ENCODE results near the gene RNF11.

The RNF11 gene

DNA sequence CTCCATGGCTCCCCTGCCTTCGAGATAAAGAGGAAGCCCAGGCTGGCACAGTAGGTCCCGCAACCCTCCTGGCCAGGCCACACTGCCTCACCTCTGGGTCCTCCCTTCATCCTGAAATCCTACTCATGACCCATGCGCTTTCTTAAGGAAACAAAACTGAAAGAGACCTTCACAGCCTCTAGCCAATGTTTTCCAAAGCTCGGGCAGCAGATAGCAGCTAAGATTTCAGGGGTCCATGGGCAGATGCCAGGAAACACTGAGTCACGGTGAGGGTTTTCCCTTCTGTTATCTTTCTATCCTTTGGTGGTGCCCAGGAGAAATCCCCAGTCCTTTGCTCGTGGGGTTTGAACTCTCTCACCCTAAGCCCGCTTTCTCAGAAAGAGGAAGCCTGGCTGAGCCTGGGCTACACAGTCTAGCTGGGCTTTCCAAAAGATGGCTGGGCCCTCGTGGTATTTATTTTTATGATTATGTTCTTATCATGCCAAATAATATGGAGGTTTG lies 67.7 kb downstream of the RNF11 start:
- peaks cover 29% of the 10 kb centered on the region for H3K4me1 Mint-ChIP-seq
- peak overlapping the region; percentile 57 for H3K27ac Mint-ChIP-seq
- ATAC-seq, result peak; percentile 78
- no peaks in the 10 kb centered on the region for H3K9me3 Mint-ChIP-seq
- peak overlapping the region; percentile 45 for H3K4me3 Mint-ChIP-seq
- no peaks in the 10 kb centered on the region for H3K36me3 Mint-ChIP-seq
- H3K27me3 Mint-ChIP-seq, result peaks cover 3% of the 10 kb centered on the region

DNA sequence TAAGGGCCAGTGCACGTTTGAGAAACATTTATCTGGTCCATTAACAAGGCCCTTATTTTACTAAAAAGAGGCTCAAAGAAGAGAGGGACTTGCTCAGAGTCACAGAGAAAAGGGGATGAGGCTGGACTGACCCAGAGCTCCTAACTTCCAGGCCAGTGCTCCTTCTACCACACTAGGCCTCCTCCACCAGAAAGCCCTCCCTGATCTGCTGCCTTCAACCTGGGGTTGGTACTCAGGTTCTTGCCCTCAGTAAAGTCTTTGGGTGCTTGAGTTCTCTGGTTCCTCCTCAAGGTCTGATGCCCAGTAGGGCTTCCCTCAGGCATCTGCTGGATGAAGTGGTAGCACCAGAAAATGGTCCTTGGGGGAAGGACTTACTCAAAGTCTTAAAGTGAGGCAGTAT lies 68.3 kb downstream of the RNF11 start:
- no peaks in the 10 kb centered on the region for H3K9me3 Mint-ChIP-seq
- no peak for ATAC-seq
- H3K36me3 Mint-ChIP-seq, result no peaks in the 10 kb centered on the region
- peak overlapping the region; percentile 57 for H3K27ac Mint-ChIP-seq
- H3K4me3 Mint-ChIP-seq, result no peak overlapping the region
- no peaks in the 10 kb centered on the region for H3K27me3 Mint-ChIP-seq
- peaks cover 29% of the 10 kb centered on the region for H3K4me1 Mint-ChIP-seq

DNA sequence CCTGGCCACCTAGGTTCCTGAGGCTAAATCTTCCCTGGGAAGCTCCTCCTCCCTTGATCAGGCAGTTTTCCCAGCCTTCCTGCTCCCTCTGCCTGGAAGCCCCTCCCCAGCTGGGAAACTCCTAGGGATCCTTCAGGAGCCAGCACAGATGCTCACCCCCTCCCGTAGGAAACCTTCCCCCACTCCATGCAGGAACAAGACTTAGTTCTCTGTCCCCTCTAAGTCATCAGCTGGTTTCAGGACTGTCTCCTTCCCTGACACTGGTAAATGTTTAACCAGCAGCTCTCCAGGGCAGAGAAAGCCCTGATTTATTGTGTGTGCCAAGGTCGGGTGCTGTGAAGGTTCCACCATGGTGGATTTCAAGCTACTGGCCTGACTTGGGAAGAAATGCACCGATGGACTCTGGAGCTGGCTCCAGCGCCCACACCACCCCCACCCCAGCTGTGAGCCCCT lies 69.3 kb downstream of the RNF11 start:
- H3K27me3 Mint-ChIP-seq, result no peaks in the 10 kb centered on the region
- H3K4me3 Mint-ChIP-seq, result no peak overlapping the region
- no peak overlapping the region for H3K27ac Mint-ChIP-seq

DNA sequence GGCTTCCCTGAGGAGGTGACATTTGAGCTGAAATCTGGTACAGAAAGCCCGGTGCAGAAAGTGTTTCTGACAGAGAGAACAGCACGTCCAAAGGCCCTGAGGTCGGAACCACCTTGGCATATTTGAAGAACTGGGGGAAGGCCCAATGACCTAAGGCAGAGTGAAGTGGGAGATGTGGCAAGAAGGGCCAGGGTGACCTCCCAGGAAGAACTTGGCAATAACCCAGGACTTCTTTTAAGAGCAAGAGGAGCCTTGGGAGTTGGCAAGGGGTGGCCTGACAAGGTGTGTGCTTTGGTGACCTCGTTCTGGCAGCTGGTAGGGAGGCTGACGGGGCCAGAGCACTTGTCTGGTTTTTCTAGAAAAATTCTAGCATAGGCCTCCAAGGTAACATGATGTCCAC lies 70.9 kb downstream of the RNF11 start:
- peaks cover 35% of the 10 kb centered on the region for H3K4me1 Mint-ChIP-seq
- no peak for ATAC-seq
- no peak overlapping the region for H3K27ac Mint-ChIP-seq
- no peaks in the 10 kb centered on the region for H3K27me3 Mint-ChIP-seq
- no peaks in the 10 kb centered on the region for H3K36me3 Mint-ChIP-seq
- H3K9me3 Mint-ChIP-seq, result no peaks in the 10 kb centered on the region
- no peak overlapping the region for H3K4me3 Mint-ChIP-seq

More for the DNA sequence above, 69.3 kb downstream of the RNF11 start:
- Mint-ChIP-seq H3K4me1 (peaks cover 29% of the 10 kb centered on the region), H3K36me3 (no peaks in the 10 kb centered on the region), H3K9me3 (no peaks in the 10 kb centered on the region)
- no peak for ATAC-seq

DNA sequence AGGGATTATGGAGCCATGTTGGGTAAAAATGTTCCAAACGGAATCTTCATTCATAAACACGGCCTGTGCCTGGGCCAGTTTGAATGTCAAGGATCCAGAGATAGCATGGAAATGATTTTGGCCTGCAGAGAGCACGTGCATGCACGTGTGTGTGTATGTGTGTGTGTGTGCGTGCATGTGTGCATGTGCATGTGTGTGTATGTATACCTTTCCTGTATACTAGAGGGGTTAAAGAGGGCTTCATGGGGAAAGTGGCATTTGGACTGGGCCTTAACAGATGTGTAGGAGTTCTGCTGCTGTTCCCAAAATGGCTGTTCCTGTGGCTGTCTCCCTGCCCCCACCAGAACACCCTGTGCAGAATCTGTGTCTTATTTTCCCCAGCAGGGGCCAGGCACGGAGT lies 72.6 kb downstream of the RNF11 start:
- peaks cover 24% of the 10 kb centered on the region for H3K4me1 Mint-ChIP-seq
- H3K36me3 Mint-ChIP-seq, result no peaks in the 10 kb centered on the region
- no peak overlapping the region for H3K4me3 Mint-ChIP-seq
- H3K27me3 Mint-ChIP-seq, result no peaks in the 10 kb centered on the region
- no peak overlapping the region for H3K27ac Mint-ChIP-seq
- no peaks in the 10 kb centered on the region for H3K9me3 Mint-ChIP-seq
- ATAC-seq, result no peak

DNA sequence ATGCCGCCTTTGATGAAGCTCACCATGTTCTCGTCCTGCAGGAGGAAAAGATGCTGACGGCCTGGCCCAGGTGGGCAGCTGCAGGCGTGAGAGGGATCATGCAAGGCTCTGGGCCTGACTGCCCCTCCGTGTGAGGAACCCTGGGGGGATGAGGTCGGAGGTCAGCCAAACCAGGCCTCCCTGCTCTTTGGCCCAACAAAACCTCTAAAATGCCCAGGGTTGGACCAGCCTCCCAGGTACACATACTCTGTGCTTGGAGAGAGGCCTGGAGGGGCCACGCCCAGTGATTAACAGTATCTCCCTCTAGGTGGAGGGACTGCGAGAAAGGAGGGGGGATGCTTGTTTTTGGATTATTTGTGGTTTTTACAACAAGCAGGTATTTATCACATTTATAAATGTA lies 73.2 kb downstream of the RNF11 start:
- no peak overlapping the region for H3K27ac Mint-ChIP-seq
- no peak overlapping the region for H3K4me3 Mint-ChIP-seq
- peaks cover 18% of the 10 kb centered on the region for H3K4me1 Mint-ChIP-seq
- no peaks in the 10 kb centered on the region for H3K9me3 Mint-ChIP-seq
- no peak for ATAC-seq
- no peaks in the 10 kb centered on the region for H3K36me3 Mint-ChIP-seq
- no peaks in the 10 kb centered on the region for H3K27me3 Mint-ChIP-seq

DNA sequence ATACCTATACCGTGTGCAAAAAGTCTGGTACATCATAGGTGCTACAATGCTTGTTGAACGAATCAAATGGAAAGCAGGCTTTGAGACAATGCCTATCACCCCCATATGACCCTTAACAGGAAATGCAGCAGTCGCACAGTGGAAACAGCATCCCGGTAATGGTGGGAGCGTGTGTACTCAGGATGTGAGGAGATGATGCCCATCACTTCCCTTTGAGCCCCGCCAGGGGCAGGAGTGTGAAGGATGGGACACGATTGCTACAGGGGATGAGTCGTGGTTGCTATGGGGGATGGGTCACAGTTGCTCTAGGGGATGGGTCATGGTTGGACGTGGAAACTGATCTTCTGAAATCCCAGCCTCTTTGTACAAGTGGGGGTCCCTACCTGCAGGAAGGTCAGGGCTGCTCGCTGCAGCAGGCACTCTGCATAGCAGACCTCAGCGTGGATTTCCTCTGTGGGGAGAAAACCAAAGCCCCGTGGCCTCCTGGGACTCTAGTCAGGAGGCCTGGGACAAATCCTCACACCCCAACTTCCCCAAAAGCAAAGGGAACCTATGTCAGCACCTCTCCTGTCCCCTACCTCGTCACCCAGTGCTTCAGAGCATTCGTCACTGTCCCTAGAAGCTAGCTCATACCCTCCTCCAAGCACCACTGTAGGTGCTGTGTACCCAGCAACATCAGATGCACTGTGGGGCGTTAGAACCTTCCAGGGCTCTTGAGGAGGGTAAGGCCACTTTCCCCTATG lies 75.0 kb downstream of the RNF11 start:
- peak; percentile 63 for ATAC-seq
- no peak overlapping the region for H3K27ac Mint-ChIP-seq
- H3K36me3 Mint-ChIP-seq, result no peaks in the 10 kb centered on the region
- no peaks in the 10 kb centered on the region for H3K27me3 Mint-ChIP-seq
- no peaks in the 10 kb centered on the region for H3K9me3 Mint-ChIP-seq
- H3K4me1 Mint-ChIP-seq, result peaks cover 11% of the 10 kb centered on the region
- H3K4me3 Mint-ChIP-seq, result no peak overlapping the region

DNA sequence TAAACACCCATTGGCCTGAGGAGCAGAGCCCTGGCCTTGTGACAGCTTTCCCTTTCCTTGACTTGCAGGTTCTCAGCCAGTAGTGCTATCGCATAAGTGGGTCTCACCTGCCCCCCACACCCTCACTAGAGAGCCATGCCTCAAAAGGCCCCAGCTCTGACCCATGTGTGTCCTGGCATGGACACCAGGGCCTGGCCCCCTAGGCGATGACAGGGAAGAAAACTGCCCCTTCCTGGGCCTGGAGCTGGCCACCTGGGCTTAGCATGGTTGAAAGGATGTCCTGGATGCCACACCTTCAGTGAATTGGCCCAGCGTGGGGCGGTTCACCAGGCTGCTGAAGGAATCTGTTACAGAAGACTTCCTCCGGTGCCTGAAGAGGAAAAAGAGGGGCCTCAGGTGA lies 75.8 kb downstream of the RNF11 start:
- Mint-ChIP-seq H3K4me1 (peaks cover 11% of the 10 kb centered on the region), H3K27me3 (no peaks in the 10 kb centered on the region), H3K36me3 (no peaks in the 10 kb centered on the region), H3K27ac (no peak overlapping the region), H3K4me3 (no peak overlapping the region), H3K9me3 (no peaks in the 10 kb centered on the region)
- ATAC-seq, result no peak

DNA sequence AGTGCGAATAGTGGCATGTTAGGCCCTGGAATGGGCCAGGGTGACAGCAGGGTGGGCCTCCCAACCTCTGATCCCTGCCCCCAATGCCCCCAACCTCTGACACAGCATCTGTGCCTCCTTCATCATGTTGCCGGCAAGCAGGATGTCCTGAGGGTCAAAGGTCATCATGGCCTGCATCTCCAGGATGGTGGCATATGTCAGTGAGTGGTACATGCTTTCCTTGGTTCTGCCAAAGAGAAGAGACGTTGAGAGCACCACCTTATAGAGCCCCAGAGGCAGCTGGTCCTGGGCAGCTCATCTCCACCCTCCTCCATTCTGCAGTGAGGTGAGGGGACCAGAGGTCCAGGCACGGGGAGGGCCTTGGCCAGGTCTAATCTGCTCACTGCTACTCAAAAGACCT lies 76.6 kb downstream of the RNF11 start:
- no peak for ATAC-seq
- H3K27ac Mint-ChIP-seq, result no peak overlapping the region
- H3K4me1 Mint-ChIP-seq, result peaks cover 11% of the 10 kb centered on the region
- H3K36me3 Mint-ChIP-seq, result no peaks in the 10 kb centered on the region
- H3K27me3 Mint-ChIP-seq, result no peaks in the 10 kb centered on the region
- H3K4me3 Mint-ChIP-seq, result no peak overlapping the region
- no peaks in the 10 kb centered on the region for H3K9me3 Mint-ChIP-seq

DNA sequence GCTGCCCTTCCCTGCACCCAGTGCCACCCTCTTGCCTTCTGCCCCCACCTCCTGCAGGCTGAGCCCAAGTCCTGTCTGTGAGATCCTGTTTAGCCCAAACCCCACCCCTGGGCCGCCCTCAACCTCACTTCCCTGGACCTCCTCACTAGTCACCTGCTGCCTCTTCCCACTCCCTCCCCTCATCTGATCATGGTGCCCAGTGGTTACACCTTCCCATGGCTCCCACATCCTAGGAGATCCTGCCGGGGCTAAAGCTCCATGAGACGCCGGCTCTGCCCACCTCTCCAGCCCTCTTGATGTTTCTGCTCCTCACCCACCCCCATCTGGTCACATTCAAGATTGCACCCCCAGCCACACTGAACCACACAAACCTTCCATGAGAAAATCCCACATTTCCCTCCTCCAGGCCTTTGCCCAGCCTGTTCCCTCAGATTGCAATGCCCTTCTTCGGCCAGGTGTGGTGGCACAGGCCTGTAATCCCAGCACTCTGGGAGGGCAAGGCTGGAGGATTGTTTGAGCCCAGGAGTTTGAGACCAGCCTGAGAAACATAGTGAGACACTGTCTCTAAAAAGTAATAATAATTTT lies 77.3 kb downstream of the RNF11 start:
- Mint-ChIP-seq H3K4me1 (peaks cover 11% of the 10 kb centered on the region), H3K27me3 (no peaks in the 10 kb centered on the region), H3K9me3 (no peaks in the 10 kb centered on the region), H3K36me3 (no peaks in the 10 kb centered on the region), H3K4me3 (no peak overlapping the region), H3K27ac (no peak overlapping the region)
- no peak for ATAC-seq

DNA sequence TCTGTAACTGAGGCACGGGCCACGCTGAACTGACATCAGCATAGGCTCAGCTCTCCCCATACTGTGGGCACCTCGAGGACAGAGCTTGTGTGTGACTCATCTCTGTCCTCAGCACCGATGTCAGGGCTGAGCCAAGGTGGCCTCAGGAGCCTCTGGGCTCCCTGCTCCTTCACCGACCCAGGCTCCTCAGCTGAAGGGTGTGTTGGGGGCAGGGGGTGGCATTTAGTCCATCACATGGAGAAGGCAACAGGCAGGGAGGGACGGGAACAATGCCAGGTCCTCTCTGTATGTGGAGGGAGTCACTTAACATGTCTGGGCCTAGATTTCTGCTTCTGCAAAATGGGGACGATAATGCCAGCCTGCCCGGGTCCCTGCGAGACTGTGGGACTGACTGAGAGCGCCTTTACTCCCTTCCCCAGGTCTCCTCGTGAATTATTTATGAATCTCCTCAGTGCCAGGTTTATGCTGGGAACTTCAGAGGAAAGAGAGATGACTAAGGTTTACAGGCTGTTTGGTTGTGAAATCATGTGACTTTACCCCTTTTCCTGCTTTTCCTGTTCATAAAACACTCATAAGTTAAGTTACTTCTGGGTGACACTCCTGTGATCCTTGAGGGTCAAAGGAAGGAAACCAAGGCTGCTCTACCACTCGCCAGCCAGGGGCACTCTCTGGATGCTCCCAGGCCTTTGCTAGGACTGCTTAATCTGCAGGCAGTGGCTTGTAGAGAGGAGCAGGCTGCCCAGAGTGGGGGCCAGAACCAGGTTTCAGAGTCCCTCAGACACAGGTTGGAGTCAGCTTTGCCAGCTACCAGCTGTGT lies 78.1 kb downstream of the RNF11 start:
- Mint-ChIP-seq H3K4me3 (no peak overlapping the region), H3K4me1 (peaks cover 11% of the 10 kb centered on the region), H3K9me3 (no peaks in the 10 kb centered on the region), H3K27me3 (no peaks in the 10 kb centered on the region), H3K27ac (no peak overlapping the region), H3K36me3 (no peaks in the 10 kb centered on the region)
- ATAC-seq, result no peak

DNA sequence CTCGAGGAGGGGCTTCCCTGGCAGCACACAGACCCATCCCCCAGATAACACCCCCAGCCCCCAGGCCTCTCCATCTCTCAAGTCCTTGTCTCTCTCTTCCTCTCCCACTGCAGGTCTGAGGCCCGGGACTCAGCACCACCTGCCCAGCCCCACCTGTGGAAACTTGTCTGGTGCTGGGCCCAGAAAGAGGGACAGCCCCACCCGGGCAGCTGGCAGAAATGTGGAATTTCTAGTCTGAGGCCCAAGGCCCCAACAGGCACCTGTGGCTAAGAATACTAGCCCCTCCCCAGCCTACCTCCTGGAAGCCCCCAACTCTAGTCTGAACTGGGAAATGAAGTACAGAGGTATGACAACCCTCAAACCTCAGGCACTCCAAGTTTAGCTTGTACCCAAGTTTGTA lies 78.9 kb downstream of the RNF11 start:
- Mint-ChIP-seq H3K27ac (no peak overlapping the region), H3K27me3 (no peaks in the 10 kb centered on the region), H3K4me3 (no peak overlapping the region), H3K36me3 (no peaks in the 10 kb centered on the region), H3K4me1 (peaks cover 11% of the 10 kb centered on the region), H3K9me3 (no peaks in the 10 kb centered on the region)
- ATAC-seq, result no peak

DNA sequence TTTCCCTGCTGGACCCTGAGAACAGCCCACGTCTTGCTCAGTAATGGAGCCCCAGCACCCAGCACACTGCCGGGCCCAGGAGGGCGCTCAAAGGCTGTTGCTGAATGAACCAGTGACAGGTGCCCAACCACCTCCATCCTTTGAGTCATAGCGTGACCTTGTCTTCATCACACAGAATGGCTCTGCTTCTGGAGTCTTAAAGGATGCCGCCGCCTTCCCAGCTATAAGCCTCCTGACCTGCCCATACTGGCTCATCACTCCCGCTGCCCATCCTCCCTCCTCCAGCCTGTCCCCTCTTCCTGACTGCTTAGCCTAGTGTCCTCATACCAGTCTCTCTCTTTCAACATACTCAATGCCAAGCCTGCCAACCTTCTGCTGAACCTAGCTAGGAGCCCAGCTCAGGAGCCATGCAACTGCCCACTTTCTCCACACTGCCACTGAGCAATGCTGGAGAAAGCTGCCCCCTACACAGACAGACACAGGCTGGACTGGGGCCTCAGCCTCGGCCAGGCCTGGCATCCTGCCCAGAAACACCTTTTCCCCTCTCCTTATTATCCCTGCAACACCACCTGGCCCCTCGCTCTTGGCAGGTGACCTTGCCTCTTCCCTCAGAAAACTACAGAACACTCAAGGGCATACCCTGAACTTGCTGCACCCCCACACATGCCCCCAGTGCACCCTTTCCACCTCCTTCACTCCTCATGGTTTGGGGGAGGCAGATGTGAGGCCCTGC lies 80.2 kb downstream of the RNF11 start:
- Mint-ChIP-seq H3K27me3 (no peaks in the 10 kb centered on the region), H3K36me3 (no peaks in the 10 kb centered on the region), H3K9me3 (no peaks in the 10 kb centered on the region), H3K4me3 (no peak overlapping the region), H3K27ac (no peak overlapping the region), H3K4me1 (peaks cover 3% of the 10 kb centered on the region)
- no peak for ATAC-seq

DNA sequence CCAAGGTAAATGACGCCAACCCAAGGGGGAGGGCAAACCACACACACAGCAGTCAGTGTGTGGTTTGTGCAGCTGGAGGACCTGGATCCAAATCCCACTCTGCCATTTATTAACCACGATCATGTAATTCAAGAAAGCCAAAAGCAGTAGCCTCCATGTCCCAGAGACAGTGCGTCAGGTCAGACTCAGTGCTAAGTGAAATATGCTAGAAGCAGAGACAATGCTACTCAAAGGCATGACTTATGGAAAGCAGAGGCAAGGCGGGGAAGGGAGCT lies 80.7 kb downstream of the RNF11 start:
- Mint-ChIP-seq H3K4me1 (no peaks in the 10 kb centered on the region), H3K4me3 (no peak overlapping the region), H3K9me3 (no peaks in the 10 kb centered on the region), H3K36me3 (no peaks in the 10 kb centered on the region), H3K27me3 (no peaks in the 10 kb centered on the region), H3K27ac (no peak overlapping the region)
- no peak for ATAC-seq

DNA sequence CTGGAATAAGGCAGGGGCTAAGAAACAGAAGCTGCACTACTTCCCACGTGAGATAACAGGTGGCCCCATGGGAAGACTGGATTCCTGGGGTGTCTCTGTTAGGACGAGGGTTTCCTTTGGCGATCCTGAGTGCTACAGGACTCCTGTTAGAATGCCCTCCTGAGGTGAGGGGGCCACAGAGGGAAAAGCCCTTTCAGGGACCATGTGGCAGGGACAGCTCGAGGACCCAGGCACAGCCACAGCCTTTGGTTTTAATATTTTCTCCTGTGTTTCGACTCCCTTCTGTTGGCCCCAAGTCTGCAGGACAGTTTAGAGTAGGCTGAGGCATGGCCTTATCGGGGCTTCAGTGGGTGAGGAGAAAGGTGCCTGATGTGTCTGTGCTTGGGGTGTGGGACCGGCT lies 81.7 kb downstream of the RNF11 start:
- no peak for ATAC-seq
- Mint-ChIP-seq H3K36me3 (no peaks in the 10 kb centered on the region), H3K4me3 (no peak overlapping the region), H3K4me1 (no peaks in the 10 kb centered on the region), H3K27ac (no peak overlapping the region), H3K27me3 (no peaks in the 10 kb centered on the region), H3K9me3 (no peaks in the 10 kb centered on the region)
